ENCODE measurements around the gene AGK. TPM values are rescaled to one million over a fixed set of nuclear protein-coding genes. Genes with fewer than 3 reads are reported as not detected.

The AGK gene
- total and polyA plus RNA-seq, 2 experiments from 2014 or later, result 21.9 to 37.9 TPM

DNA sequence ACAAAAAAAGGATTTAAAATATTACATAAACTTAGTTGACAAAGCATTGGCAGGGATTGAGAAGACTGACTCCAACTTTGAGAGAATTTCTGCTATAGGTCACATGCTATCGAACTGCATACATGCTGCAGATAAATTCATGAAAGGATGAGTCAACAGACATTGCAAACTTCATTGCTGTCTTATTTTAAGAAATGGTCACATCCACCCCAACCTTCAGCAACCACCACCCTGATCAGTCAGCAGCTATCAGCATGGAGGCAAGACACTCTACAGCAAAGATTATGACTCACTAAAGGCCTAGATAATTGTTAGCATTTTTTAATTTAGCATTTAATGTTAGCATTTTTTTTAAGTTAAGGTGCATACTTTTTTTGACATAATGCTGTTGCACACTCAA, 73.6 kb downstream of the AGK start:
- H3K36me3 Mint-ChIP-seq (ENCODE audit: low read depth), result peaks cover 36% of the 10 kb centered on the region
- H3F3A ChIP-seq (replicated peaks; ENCODE audit: low read depth), result no peaks in the 10 kb centered on the region
- no peak overlapping the region for H3K27ac ChIP-seq (ENCODE audit: low read depth)
- H3K27me3 ChIP-seq (ENCODE audit: insufficient read depth), result no peaks in the 10 kb centered on the region
- H3K9me3 Mint-ChIP-seq, result no peaks in the 10 kb centered on the region
- no peaks in the 10 kb centered on the region for H4K20me1 ChIP-seq (replicated peaks; ENCODE audit: insufficient read depth)
- no peak overlapping the region for H3K27ac Mint-ChIP-seq
- TF ChIP-seq NANOG (IDR thresholded peaks at IDR 0.05; ENCODE audit: borderline replicate concordance) (no peak), EZH2phosphoT487 (IDR thresholded peaks at IDR 0.05; ENCODE audit: unreplicated experiment) (no peak), ZNF462 (CRISPR knock-in tag; IDR thresholded peaks at IDR 0.05) (no peak), STAT1 (IDR thresholded peaks at IDR 0.05; ENCODE audit: unreplicated experiment) (no peak), REST (IDR thresholded peaks at IDR 0.05; ENCODE audit: unreplicated experiment) (no peak), POLR2AphosphoS5 (IDR thresholded peaks at IDR 0.05; ENCODE audit: low read depth) (no peak), CTCF (conservative IDR thresholded peaks at IDR 0.05; ENCODE audit: low read depth in 2 of 2) (no peak), ZNF331 (CRISPR knock-in tag; IDR thresholded peaks at IDR 0.05; ENCODE audit: low read depth) (no peak), EZH2 (IDR thresholded peaks at IDR 0.05; ENCODE audit: low read depth, unreplicated experiment) (no peak), ZNF114 (CRISPR knock-in tag; IDR thresholded peaks at IDR 0.05) (no peak), CREB1 (CRISPR knock-in tag; IDR thresholded peaks at IDR 0.05; ENCODE audit: low read depth) (no peak), ETS1 (IDR thresholded peaks at IDR 0.05) (no peak), JUNB (IDR thresholded peaks at IDR 0.05; ENCODE audit: unreplicated experiment) (no peak)
- H3K4me1 Mint-ChIP-seq, result no peaks in the 10 kb centered on the region
- no peak for DNase-seq (ENCODE audit: low spot score)
- H3K9me2 ChIP-seq (ENCODE audit: insufficient read depth), result no peaks in the 10 kb centered on the region
- H3K27me3 Mint-ChIP-seq (ENCODE audit: insufficient read depth, low read depth, poor library complexity), result no peaks in the 10 kb centered on the region
- H3K79me2 ChIP-seq (replicated peaks; ENCODE audit: insufficient read depth), result no peaks in the 10 kb centered on the region
- no peak overlapping the region for H3K4me3 Mint-ChIP-seq
- no peak overlapping the region for H3K4me3 ChIP-seq
- H3K36me3 ChIP-seq (ENCODE audit: insufficient read depth), result peaks cover 11% of the 10 kb centered on the region; the same call in 1 of the 2 replicates
- H3K4me2 ChIP-seq, result no peak overlapping the region
- H2AFZ ChIP-seq, result no peak overlapping the region
- ATAC-seq, result no peak
- H3K4me1 ChIP-seq (ENCODE audit: insufficient read depth), result no peaks in the 10 kb centered on the region
